GM18861 (cell line): ENCODE data around the gene PTPRJ.

Experiments
- ATAC-seq: cut with Tn5 transposase; IDR thresholded peaks from one replicate; pipeline ENCODE4 v1.9.1; 2021; ENCODE audit not compliant: unreplicated experiment

PTPRJ gene

GRCh38 chr11:48058788-48059187 is 78.4 kb downstream of the PTPRJ start:
- ATAC-seq = no peak

- ATAC-seq = no peak
Measured at GRCh38 chr11:48062649-48063048, 82.3 kb downstream of the PTPRJ start.

DNA sequence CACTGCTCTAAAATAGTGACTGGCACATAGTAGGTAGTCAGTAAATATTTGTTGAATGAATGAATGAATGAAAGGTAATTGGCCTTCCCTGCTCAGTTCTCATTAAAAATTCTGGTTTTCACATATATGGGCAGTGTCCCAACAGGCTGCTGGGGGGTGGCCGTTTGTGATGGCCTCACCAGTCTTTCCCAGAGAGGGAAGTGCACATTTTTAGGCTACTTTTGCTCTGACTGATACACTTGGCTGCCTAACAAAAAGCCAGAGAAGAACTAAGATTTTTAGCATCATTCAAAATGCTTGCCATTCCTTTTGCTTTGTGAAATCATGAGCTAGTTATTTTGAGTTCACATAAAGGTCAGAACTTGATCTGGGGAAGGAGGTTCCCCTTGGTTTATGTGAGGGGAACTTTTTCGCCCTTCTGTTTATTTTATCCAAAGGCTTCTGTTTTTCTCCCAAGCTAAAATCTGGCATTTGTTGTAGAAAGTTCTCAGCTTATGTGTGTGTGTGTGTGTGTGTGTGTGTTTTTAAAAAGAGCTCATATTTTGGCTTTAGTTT is 83.1 kb downstream of the PTPRJ start:
- ATAC-seq = no peak

- ATAC-seq = no peak
Measured at GRCh38 chr11:48064306-48064705, 83.9 kb downstream of the PTPRJ start.

DNA sequence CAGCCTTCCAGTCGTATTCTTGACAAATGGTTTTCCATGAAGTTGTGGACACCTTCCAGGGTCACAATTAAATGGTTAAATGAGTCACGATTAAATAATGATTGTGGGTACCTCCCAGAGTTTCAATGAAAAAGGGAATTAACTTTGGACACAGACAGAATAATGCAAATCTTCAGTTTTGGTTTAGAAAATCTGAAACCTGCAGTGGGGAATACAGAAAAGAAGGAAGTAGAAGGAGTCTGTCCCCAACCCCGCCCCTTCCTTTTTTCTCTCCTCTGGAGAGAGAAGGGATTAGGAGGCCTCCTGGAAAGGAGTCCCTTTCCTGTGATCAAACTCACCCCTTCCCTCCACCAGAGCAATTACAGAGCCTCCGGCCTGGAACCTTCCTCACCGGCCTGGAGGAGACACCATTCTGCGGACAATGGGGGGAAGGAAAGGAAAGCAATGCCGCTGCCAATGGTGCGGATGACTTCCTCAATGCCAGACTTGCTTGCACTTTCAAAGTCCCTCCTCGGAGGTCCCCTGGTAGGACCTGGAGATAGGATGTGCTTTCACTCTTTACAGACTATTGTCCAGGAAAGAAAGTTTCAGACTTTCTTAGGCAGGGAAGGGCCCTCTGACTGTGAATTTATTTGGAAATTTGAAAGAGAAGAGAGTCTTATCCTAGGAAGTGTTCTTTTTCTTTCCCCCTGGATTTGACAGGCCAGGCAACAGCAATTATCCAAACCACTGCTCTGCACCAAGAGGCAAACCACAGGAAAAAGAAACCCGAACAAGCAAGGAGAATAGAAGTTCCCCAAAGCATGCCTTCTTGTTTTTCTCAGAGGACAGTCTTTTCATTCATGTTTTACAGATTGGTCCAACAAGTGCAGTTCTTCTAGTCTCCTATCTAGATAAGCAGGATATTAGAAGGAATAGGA is 86.8 kb downstream of the PTPRJ start:
- no peak for ATAC-seq

GRCh38 chr11:48073031-48073861 is 92.9 kb downstream of the PTPRJ start:
- ATAC-seq = no peak

- ATAC-seq = no peak
Measured at GRCh38 chr11:48074425-48075181, 94.2 kb downstream of the PTPRJ start.

DNA sequence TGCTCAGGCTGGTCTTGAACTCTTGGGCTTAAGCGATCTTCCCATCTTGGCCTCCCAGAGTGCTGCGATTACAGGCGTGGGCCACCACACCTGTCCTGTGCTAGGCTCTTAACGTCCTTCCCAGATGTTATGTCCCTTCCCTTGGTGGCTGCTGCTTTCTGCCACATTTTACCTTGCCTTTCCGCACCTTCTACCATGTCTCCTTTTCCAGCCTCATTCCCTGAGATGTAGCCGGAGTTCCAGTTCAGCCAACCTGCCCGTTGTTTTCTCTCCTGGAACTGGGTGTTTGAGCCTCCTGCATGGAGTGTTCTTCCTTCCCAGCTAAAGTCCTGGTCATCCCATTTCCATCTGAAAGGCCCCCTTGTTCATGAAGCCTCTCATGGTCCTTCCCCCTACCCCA is 95.3 kb downstream of the PTPRJ start:
- ATAC-seq = no peak

DNA sequence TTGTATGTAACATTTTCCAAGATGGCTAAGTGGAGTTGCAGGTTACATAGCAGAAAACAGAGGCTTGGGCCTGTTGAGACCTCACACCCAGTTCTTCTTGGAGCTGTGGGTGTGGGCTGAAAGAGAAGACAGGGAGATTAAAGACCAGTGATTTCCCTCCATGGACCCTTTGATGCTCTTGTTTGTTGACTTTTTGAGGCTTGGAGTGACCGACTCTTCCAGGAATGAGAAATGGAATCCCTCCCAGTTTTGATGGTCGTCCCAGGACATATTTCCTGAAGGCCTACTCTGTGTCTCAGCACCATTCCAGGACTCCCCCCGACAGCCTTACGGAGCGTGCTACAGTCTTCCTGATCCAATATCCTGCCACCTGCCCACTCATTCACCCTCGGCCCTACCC is 96.9 kb downstream of the PTPRJ start:
- no peak for ATAC-seq

DNA sequence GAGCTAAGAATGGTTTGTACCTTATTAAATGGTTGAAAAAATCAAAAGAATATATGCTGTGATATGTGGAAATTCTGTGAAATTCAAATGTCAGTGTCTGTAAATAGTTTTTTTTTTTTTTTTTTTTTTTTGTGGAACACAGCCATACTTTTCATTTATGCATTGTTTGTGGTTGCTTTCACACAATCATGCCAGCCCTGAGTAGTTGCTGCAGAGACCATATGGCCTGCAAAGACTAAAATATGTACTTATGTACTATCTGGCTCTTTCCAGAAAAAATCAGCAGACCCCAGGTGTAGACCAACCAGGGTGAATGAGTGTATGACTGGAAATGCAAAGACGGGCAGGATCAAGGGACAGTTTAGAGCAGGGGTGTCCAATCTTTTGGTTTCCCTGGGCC is 98.3 kb downstream of the PTPRJ start:
- no peak for ATAC-seq

DNA sequence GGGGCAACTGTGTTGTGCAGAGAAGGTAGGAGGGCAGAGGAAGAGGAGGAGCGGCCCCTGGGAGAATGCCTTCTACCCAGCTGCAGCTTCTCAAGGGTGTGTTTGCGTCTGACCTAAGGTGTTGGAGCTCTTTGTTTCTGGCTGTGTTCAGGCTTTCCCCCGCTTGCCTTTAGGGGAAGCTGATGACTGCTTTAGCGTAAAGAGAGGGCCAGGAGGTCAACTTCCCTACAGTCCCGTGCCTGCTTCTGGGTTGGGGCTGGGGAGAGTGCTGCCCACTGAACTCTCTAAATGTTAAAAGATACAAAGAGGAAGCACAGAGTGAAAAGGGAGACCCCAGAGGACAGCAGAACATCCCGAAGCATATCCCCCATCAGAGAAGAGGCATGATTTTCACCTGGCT is 99.2 kb downstream of the PTPRJ start:
- no peak for ATAC-seq

DNA sequence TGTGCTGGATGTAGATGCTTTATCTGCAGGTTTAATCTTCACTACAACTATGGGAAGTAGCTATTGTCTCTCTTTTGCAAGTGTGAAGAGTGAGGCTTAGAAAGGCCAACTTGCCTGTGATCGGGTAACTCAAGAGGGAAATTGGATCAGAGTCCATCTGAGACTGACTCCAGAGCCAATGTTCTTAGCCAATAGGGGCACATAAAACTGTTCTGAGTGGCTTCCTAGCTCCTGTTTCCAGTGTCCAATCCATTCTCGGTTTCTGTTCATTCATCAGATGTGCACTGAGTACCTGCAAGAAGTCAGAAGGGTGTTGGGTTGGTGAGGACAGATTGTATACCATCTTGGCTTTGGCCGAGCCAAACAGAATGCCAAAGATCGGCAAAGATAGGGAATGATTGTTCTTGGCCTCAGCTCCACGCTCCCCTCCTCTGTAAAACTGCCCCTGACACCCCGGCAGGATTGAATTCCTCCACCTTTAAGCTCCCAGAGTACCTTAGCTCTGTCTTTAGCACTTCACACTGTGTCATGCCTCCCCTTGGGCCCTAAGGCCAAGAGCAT is 100.0 kb downstream of the PTPRJ start:
- no peak for ATAC-seq

DNA sequence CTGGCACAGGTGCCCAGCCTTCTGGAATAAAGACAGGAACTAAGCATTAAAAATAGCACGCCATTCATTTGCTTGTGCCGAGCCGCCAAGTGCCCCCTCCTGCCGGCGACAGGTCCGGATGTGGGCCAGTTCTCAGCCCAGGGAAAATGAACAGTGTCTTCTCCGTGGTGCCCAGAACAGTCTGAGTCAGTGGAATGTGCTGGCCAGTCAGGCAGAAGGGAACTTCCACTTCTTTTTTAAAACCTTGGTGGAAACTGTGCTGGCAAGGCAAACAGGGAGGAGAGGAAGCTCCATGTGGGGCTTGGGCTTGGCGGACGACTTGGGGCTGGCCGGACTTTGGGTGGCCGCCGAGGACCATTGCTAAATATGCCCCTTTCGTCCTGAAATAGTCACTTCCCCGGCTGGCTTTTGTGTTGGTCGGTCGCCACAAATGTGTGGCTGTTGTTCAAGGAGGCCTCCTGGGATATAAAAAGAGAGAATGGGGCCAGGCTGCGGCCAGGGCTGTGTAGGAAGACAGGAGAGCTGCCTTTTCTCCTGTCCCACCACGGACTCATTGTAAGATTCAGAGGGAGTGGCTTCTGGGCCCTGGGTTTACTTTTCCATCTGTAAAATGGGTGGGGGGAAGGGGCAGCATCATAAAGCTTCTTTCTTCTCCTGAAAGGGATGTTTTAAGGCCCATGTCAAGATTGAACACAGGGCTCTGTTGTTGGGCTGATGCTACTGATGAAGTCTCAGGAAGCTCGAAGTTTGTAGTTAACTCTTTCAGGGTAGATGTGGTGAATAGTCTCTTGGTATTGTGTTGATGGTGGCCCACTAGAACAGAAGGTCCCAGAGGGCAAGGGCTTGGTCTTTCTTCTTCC is 101.0 kb downstream of the PTPRJ start:
- no peak for ATAC-seq

GRCh38 chr11:48082771-48083170 is 102.4 kb downstream of the PTPRJ start:
- ATAC-seq = no peak

- ATAC-seq = no peak
Measured at GRCh38 chr11:48083421-48083820, 103.1 kb downstream of the PTPRJ start.

GRCh38 chr11:48085688-48086087 is 105.3 kb downstream of the PTPRJ start:
- ATAC-seq = no peak

DNA sequence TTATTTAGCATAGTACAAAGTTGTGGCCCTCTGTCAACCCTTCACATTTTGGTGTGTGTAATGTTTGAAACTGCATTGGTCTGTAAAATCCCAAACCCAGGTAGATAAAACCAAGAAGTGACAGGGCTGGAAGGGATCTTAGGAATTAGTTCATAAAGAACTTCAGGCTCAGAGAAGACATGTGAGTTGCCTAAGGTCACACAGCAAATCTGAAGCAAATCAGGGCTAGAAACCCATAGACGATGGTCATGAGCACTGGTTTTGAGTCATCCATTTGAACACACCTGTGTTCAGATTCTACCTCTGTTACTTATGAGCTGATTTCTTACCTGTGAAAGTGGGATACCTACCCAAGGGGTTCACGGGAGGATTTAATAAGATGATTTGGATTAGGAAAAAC is 107.1 kb downstream of the PTPRJ start:
- ATAC-seq = no peak

DNA sequence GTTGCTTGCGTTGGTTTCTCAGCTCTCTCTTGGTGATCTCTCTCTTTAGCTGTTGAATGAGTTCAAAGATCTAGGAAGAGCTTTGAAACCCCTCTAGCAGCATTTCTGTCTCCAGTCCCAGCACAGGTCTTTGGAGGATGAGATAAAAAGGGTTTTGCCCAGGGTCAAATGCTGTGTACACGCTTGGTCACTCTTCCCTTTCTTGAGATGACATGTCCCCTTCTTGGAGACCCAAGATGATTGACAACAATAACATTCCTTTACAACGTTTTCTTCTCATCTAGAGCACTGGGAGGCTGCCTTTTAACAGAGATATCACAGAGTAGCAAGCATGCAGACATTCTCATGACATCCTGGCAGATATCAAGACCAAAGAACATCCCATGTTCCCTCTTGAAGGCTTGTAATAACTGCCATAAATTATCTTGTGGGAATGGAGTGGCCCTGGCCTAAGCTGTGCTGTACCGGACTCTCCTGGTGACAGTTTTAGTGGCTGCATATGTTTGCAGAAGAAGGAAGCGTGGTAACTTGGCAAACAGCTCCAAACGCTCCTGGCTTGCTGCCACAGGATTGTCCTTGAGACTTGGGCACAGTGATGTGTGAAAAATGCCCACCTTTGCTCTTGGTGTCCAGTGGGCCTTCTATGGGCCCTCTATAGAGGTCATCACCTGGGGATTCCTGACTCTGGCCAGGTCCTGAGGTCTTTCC is 107.8 kb downstream of the PTPRJ start:
- no peak for ATAC-seq

DNA sequence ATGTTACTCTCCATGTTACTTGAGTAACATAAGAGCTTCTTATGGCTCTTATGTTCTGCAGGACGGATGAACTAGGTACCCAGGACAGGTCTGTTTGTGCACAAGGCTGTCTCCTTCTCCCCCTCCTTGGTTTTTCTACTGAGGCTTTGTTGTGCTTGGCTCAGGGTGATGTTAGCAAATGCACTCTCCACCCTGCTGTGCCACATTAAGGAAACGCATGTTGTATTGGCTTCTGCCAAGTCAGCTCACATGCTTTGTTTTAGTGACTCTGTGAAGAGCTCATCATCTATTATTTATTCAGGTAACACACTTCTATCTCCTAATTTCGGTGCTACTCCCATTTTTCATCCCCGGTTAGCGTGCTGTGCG is 108.3 kb downstream of the PTPRJ start:
- ATAC-seq = no peak
